Upper lobe of left lung (tissue), 6 donors: ENCODE results near the gene SBF1. TPM values are rescaled to one million over a fixed set of nuclear protein-coding genes. Genes with fewer than 3 reads are reported as not detected.
"Not testable (repeated sequence)": the region's sequence is repeated elsewhere in the genome, so short reads cannot be mapped to it uniquely, and the experiment has no call there.

Source experiments
- ATAC-seq, 2 donors: fragments of 200-7000 bp; cut with Tn5 transposase; one replicate each; pipeline ENCODE4 v1.9.1; 2022; ENCODE audit warnings: mild to moderate bottlenecking in 2 of 2, moderate library complexity in 2 of 2; ENCODE audit not compliant: low FRiP score in 2 of 2
- DNase-seq, 2 donors: peaks; one replicate each; pipeline ENCODE4 v3.0.0-alpha.2; 2019 to 2020
- H3K27ac ChIP-seq, 4 donors: fragments of 200-600 bp; sonication (generic); one replicate each; pipeline ENCODE4 v1.5.1; 2016 to 2019
- H3K27me3 ChIP-seq, 4 donors: fragments of 200-600 bp; sonication (generic); one replicate each; pipeline ENCODE4 v1.5.1; 2017 to 2019
- H3K36me3 ChIP-seq, 4 donors: fragments of 200-600 bp; sonication (generic); one replicate each; pipeline ENCODE4 v1.5.1; 2016 to 2019
- H3K4me1 ChIP-seq, 4 donors: fragments of 200-600 bp; sonication (generic); one replicate each; pipeline ENCODE4 v1.5.1; 2018 to 2019
- H3K4me3 ChIP-seq, 4 donors: fragments of 200-600 bp; sonication (generic); one replicate each; pipeline ENCODE4 v1.5.1; 2017 to 2019; ENCODE audit warnings: mild to moderate bottlenecking in 2 of 4, moderate library complexity in 1 of 4
- H3K9me3 ChIP-seq, 4 donors: fragments of 200-600 bp; sonication (generic); one replicate each; pipeline ENCODE4 v1.5.1; 2018 to 2019
- EP300 ChIP-seq, 4 donors: sonication (generic); formaldehyde crosslinking; IDR thresholded peaks; one replicate each; pipeline ENCODE4 v1.5.1; 2017; ENCODE audit warnings: antibody characterized with exemption in 4 of 4, control low read depth in 2 of 4
- POLR2A ChIP-seq, 4 donors: fragments of 450-650 bp; IDR thresholded peaks; one replicate each; pipeline ENCODE4 v1.5.1; 2016 to 2017; ENCODE audit warnings: antibody characterized with exemption in 4 of 4, mild to moderate bottlenecking in 2 of 4
- POLR2AphosphoS5 ChIP-seq, 2 donors: sonication (generic); formaldehyde crosslinking; IDR thresholded peaks; one replicate each; pipeline ENCODE4 v1.5.1; 2017; ENCODE audit warnings: antibody characterized with exemption in 2 of 2
- WGBS, 2 donors: methylation state at CpG; one replicate each; pipeline ENCODE4 v1.1.5; 2017 to 2018; 5-methylcytosine and 5-hydroxymethylcytosine counted together
- total RNA-seq, 6 donors: library from RNA; depleted of rRNA in 4 of 6; stranded (reverse); fragments of >200 nt in 4 of 6; gene quantifications; one replicate each; pipeline versions ENCODE4 v1.1.0 to v1.2.1, GENCODE V29; 2016 to 2021
- TF ChIP-seq, protein P1 (sequence below), 6 experiments: fragments of 450-650 bp in 4 of 6; fragments of 200-600 bp in 2 of 6; sonication (generic) in 2 of 6; IDR thresholded peaks; one replicate each; pipeline ENCODE4 v1.5.1; 2016 to 2019; ENCODE audit warnings: antibody characterized with exemption in 6 of 6
- donor health status: DM: no; HTN: no; CAD: no; lungs with moderate emphysema.
- donor health status: DM: no; HTN: yes; CAD: no; lungs with severe emphysema.

SBF1 gene
- total RNA-seq, 6 donors from 2014 or later: 44.6 to 117 (median 75.7) TPM

DNA sequence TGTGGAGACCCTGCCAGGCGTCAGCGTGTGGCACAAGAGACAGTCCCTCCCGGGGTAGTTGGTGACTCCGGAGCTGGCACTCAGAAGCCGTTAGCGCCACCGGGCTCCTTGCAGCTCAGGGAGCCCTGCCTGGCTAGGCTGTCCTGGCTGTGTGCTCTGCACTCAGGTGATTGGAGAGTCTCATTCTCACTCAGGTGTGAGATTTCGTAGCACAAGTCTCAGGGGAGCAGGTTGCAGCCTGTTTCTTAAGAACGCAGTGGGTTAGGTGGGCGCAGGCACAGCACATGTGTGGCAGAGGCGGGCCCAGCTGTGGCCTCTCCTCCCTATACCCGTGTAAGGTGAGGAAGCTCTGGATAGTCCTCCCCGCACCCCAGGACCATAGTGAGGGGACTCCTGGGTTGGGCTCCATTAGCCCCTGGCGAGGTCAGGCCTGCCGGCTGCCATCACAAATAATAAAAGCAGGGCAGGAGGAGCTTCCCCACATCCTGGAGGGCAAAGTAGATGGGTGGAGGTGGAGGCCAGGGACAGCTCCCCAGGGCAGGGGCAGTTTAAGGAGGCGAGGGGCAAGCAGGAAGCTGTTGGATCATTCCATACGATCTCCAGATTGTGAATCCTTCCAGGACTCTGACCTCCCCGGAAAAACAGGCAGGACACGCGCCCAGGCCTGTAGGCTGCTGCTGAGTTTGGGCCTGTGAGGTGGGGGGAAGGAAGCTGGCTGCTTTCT, 39.4 kb downstream of the SBF1 start:
- Histone ChIP-seq H3K4me3 (no peak overlapping the region), H3K9me3 (no peaks in the 10 kb centered on the region), H3K27me3 (no peaks in the 10 kb centered on the region), H3K36me3 (peaks cover 35 to 84% (median 81%) of the 10 kb centered on the region in 4 donors), H3K4me1 (no peaks in the 10 kb centered on the region), H3K27ac (no peak overlapping the region)
- DNase-seq (peak in 1 of 2 donors; percentile 48), ATAC-seq (no peak)
- 93% methylated on average over 12 to 20 of the region's 20 CpGs for WGBS, 2 donors
- TF ChIP-seq POLR2A (IDR thresholded peaks at IDR 0.05) (no peak), EP300 (IDR thresholded peaks at IDR 0.05) (no peak), POLR2AphosphoS5 (IDR thresholded peaks at IDR 0.05) (no peak)
- TF ChIP-seq, protein P1, sequence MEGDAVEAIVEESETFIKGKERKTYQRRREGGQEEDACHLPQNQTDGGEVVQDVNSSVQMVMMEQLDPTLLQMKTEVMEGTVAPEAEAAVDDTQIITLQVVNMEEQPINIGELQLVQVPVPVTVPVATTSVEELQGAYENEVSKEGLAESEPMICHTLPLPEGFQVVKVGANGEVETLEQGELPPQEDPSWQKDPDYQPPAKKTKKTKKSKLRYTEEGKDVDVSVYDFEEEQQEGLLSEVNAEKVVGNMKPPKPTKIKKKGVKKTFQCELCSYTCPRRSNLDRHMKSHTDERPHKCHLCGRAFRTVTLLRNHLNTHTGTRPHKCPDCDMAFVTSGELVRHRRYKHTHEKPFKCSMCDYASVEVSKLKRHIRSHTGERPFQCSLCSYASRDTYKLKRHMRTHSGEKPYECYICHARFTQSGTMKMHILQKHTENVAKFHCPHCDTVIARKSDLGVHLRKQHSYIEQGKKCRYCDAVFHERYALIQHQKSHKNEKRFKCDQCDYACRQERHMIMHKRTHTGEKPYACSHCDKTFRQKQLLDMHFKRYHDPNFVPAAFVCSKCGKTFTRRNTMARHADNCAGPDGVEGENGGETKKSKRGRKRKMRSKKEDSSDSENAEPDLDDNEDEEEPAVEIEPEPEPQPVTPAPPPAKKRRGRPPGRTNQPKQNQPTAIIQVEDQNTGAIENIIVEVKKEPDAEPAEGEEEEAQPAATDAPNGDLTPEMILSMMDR (IDR thresholded peaks at IDR 0.05): no peak

DNA sequence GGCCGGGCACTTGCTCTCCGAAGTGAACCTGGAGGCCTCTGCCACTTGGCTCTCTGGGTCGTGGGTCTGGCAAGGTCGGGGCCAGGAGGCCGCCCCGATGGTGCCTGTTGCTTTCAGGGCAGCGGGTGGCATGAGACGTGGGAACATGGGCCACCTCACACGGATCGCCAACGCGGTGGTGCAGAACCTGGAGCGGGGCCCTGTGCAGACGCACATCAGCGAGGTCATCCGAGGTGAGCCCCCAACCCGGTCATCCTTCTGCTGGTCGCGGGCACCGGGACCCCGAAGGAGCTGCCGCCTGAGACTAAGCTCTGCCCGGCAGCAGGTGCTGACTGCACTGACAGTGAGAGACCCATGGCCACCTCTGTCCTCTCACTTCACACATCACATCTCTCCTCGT, 40.0 kb downstream of the SBF1 start:
- WGBS, 2 donors: 90 to 100% methylated on average over 4 to 24 of the region's 24 CpGs
- peak in 1 of 2 donors; percentile 84 for DNase-seq
- TF ChIP-seq, protein P1 (IDR thresholded peaks at IDR 0.05): no peak
- TF ChIP-seq POLR2AphosphoS5 (IDR thresholded peaks at IDR 0.05) (no peak), EP300 (IDR thresholded peaks at IDR 0.05) (no peak), POLR2A (IDR thresholded peaks at IDR 0.05) (no peak)
- Histone ChIP-seq H3K4me3 (no peak overlapping the region), H3K4me1 (no peaks in the 10 kb centered on the region), H3K27ac (no peak overlapping the region), H3K36me3 (peaks cover 39 to 84% (median 81%) of the 10 kb centered on the region in 4 donors), H3K27me3 (no peaks in the 10 kb centered on the region), H3K9me3 (no peaks in the 10 kb centered on the region)
- no peak for ATAC-seq

DNA sequence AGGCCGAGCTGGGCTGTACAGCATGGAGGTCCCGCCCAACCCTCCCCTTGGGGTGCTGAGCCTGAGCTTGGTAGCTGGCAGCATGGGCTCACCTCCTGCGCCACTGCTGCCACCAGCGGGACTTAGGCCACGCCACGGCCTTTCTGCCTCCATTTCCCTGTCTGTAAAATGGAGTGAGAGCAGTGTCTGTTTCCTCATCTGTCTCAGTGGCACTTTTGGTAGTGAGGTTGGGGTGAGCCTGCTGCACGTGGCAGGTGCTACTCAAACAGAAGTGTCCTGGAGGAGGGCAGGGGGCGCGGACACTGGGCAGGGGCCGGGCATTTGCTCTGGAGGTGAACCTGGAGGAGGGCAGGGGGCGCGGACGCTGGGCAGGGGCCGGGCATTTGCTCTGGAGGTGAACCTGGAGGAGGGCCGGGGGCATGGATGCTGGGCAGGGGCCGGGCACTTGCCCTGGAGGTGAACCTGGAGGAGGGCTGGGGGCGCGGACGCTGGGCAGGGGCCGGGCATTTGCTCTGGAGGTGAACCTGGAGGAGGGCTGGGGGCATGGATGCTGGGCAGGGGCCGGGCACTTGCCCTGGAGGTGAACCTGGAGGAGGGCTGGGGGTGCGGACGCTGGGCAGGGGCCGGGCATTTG, 41.8 kb downstream of the SBF1 start:
- peak in 1 of 2 donors; percentile 75 for DNase-seq
- not testable (repeated sequence) for H3K4me1 ChIP-seq, H3K27me3 ChIP-seq, H3K4me3 ChIP-seq, H3K27ac ChIP-seq, ATAC-seq, H3K9me3 ChIP-seq
- WGBS, 2 donors: 91 to 92% methylated on average over 4 to 10 of the region's 24 CpGs
- peaks cover 23 to 84% (median 72%) of the 10 kb centered on the region in 4 donors for H3K36me3 ChIP-seq

DNA sequence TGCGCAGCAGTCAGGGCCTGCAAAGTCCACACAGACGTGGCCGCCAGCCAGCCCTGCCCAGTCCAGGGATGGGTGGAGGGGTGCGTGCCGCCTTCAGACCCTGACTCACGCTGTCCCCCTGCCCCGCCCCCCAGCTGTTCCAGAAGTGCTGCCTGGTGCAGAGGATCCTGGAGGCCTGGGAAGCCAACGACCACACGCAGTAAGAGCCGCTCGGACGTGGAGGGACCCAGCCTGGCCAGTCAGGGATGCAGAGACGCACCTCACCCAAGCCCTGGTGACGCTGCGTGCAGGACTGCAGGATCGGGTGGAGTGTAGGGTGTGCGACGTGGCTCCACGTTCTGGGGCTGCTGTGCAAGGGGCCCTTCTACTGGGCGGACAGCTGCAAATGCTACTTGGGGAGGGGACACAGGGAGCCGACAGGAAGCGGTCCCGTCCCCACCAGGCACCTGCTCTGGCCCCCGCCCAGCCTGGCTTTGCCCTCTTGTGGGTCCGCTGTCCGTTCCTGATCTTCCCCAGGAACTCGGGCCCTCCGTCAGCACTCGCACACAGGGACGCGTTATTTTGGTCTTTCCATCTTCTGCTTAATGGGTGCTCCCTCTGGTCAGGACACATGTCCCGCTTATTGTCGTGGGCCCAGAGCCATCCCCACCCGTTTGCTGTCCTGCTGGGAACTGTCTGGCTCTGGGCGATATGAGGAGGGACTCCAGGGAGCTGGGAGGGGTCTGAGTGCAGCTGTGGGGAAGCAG, 42.5 kb downstream of the SBF1 start:
- peaks cover 19 to 84% (median 67%) of the 10 kb centered on the region in 4 donors for H3K36me3 ChIP-seq
- DNase-seq: peak in 1 of 2 donors; percentile 74
- no peaks in the 10 kb centered on the region for H3K9me3 ChIP-seq
- no peaks in the 10 kb centered on the region for H3K27me3 ChIP-seq
- no peak overlapping the region for H3K4me3 ChIP-seq
- no peaks in the 10 kb centered on the region for H3K4me1 ChIP-seq
- ATAC-seq: peak in 1 of 2 donors; percentile 41
- WGBS, 2 donors: 96 to 97% methylated on average over 25 to 35 of the region's 35 CpGs
- H3K27ac ChIP-seq: no peak overlapping the region
- TF ChIP-seq POLR2A (IDR thresholded peaks at IDR 0.05) (no peak), EP300 (IDR thresholded peaks at IDR 0.05) (no peak), POLR2AphosphoS5 (IDR thresholded peaks at IDR 0.05) (no peak)
- TF ChIP-seq, protein P1 (IDR thresholded peaks at IDR 0.05): no peak
